ENCODE data around the gene EPGN.

DNA sequence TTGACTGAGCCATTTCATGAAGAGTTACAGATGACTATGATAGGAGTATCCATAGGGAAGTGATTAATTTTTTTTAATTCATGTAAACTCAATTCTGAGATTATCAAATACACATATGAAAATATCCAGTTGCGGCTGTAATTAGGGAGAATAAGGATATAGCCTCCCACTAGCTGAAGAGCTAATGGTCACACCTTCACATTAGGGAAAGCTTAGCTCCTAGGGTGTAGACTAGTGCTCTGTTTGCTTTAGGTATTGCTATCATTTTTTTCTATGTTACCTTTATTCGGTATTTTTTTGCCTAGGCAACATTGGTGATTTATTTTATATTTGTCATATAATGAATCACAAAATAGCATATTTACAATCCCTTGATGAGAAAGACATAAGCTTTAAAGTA, 39.6 kb upstream of the EPGN start:
- no peak for TF ChIP-seq CTCF (conservative IDR thresholded peaks at IDR 0.05; ENCODE audit: low read depth, low read length)
- TF ChIP-seq EZH2 (IDR thresholded peaks at IDR 0.05; ENCODE audit: borderline replicate concordance, low read depth, low read length, poor library complexity, severe bottlenecking) = no peak
